GM21528 (cell line): ENCODE measurements around the gene EVI5.
A peak's percentile ranks its signal among the peaks of the same experiment; 100 is the strongest.
"Not testable (repeated sequence)": the region's sequence is repeated elsewhere in the genome, so short reads cannot be mapped to it uniquely, and the experiment has no call there.

Experiments
- ATAC-seq: cut with Tn5 transposase; IDR thresholded peaks from one replicate; pipeline ENCODE4 v1.9.1; 2021; ENCODE audit warnings: mild to moderate bottlenecking, moderate library complexity; ENCODE audit not compliant: unreplicated experiment, low FRiP score

The EVI5 gene

DNA sequence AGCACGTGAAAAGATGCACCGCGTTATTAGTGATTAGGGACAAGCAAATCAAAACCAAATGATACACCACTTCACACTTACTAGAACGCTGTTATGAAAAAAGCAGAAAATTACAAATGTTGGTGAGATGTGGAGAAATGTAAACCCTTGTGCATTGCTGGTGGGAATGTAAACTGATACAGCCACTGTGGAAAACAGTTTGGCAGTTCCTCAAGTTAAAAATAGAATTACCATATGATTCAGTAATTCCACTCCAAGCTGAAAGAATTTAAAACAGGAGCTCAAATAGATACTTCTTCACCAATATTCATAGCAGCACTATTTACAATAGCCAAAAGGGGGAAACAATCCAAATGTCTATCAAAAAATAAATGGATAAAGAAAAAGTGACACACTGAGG is 10.3 kb upstream of the EVI5 start:
- ATAC-seq: no peak

DNA sequence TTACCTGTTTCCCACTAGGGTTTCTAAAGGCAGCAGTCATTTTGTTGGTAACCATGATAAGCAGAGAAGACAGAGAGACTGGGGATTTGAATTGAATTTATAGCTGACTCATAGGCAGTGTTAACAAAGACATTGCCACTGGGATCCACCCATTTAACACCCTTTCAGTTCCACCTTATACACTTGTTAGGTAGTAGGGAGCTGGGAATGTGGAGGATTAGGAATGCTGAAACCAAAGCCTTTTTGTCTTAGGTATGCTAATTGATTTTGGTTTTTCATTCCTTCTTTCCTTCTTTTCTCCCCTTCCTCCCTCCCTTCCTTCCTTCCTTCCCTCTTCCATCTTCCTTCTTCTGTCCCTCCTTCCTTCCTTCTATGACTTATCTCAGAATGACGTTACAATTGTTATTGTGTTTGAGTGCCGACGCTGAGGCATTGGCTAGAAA is 7.5 kb upstream of the EVI5 start:
- no peak for ATAC-seq

DNA sequence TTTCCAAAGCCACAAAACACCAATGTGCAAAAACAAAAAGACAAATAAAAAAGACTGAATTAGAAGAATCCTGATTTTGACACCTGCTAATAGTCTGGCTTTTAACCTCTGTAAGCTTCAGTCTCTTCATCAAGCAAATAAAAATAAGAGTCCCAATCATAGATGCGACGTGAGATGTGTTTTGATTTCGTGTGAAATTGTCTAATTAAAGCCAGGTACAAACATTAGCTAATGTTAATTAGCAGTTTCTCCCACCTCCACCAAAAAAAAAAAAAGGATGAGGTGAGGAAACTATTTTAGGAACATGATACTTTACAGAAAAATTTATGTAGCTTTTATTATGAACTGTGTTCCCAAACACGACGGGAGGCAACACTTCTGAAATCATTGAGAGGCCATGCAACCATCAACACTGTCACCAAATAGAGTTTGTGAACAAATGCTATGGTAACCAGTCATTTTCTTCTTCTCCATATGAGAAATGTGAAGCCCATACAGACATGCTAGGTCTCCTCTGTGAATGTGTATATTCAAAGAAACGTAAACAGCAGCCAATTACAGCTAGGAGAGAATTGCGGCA is 6.7 kb upstream of the EVI5 start:
- ATAC-seq: no peak

DNA sequence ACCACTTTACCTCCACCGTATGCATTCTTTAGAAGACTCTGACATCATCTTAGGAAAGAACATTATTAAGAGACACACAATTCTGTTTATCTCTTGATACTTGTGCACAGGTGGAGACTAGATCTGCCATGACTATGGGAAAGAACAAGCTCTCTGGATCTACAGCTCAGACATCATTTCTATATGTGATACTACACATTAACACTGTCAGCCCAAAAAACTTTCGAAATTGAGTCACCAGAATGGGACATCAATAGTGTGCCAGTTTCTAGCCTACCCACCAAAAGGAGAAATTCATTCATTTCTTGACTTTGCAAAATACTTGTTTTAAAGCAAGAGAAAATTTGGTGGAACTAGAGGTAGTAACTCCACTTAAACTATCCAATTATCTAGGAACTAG is 6.0 kb upstream of the EVI5 start:
- ATAC-seq: no peak

DNA sequence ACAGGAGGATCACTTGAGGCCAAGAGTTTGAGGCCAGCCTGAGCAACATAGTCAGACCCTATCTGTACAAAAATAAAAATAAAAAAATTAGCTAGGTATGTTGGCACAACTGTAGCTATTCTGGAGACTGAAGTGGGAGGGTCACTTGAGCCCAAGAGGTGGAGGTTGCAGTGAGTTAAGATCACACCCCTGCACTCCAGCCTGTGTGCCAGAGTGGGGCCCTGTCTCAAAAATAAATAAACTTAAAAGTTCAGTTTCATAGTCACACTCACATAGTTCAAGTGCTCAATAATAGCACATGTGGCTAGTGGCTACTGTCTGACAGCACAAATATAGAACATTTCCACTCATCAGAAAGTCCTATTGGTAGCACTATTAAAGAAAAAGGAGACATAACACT is 5.2 kb upstream of the EVI5 start:
- no peak for ATAC-seq

DNA sequence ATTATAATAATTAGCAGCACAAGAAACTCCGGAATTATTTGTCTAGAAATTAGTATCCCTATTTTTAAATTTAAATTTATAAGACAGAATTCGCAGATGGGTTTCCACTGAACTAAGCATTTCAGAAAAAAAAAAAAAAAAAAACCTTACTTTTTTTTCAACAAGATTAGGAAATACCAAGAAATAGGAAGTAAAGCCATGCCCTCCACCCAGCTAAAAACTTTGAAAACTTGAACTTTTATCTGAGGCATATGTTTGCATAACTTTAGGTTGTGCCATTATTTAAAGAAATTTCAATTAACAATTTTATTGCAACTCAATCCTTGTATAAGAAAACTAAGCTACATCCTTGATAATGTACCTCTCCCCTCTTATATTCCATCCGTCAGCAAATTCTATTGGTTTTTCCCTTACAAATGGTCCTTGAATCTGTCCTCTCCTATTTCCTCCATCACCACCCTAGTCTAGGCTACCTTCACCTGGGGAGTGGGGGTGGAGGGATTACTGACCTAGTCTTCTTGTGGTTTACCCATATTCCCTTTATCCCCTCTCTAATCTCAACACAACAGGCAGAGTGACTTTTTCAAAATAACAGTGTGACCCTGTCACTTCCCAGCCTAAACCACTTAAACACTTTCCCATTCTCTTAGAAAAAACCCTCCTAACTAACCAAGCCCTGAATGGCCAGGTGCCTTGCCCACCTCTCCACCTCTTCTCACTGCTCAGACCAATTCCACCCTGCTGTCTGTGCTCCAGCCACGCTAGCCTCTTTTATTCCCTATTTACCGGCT is 1.4 kb upstream of the EVI5 start:
- ATAC-seq: no peak

DNA sequence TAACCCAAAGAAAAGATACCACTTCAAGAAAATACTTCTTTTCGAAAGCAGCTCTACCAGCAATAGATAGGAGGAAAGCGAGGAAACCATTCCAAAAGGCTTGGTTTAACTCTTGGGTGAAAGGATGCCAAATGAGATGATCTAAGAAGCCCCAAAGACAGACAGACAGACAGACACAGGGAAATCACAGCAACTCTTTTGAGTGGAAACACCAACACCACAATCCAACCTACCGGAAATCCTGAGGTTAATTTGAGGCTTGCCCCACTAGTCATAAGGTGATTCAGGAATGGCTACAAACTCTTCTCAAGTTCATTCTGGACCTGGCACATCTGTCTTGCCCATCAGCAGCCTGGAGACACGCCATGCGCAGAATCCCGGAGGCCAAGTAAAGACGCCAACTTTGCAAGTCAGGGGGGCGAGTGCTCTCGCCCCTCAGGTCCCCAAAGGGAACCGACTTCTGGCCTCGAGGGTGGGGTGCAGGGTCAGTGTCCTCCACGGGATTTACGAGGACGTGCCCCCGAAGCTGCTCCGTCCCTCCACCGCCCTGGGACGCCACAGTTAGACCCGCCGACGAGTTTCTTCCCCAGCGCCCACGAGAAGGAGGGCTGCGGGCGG is 778 bp downstream of the EVI5 start:
- ATAC-seq: peak; percentile 12

DNA sequence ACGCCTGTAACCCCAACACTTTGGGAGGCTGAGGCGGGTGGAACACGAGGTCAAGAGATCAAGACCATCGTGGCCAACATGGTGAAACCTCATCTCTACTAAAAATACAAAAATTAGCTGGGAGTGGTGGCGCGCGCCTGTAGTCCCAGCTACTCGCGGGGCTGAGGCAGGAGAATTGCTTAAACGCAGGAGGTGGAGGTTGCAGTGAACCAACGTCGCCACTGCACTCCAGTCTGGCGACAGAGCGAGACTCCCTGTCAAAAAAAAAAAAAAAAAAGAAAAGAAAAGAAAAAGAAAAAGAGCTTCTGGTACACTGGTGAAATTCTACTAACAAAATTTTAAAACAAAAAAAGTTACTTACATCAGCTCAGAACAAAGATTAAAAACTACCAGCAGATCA is 1.4 kb downstream of the EVI5 start:
- not testable (repeated sequence) for ATAC-seq

DNA sequence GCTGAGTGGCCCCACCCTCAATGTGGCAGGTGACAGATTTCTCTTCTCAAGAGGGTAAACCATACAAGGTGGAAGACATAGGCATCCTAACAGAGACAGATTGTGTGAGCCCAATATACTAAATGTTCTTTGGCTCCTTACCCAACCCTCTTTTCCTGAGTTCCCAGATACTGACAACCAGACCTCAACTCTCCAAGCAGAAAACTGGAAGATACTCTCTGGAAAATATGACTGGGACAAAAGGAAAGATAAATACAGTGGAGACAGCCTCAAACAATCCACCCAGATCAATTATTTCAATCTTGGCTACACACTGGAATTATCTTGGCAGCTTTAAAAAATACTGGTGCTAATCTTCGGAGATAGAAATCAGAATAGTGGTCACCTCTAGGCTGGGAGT is 6.5 kb downstream of the EVI5 start:
- no peak for ATAC-seq

DNA sequence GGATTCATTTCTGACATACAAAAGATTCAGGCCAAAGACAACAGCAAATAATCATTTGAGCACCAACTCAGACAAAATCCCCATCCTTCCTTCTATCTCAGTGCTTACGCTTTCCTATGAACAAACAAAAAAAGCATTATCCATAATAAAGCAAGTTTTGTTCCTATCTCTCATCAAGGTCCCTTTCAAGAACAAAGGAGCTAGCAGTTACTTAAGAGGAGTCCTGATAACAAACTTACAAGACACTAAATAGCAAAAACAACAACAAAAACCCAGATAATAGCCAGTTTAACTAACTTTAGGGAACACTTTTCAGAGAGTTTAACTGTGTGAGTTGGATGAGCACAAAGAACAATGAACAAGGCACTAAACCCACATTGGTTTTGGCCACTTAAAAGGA is 10.5 kb downstream of the EVI5 start:
- no peak for ATAC-seq

DNA sequence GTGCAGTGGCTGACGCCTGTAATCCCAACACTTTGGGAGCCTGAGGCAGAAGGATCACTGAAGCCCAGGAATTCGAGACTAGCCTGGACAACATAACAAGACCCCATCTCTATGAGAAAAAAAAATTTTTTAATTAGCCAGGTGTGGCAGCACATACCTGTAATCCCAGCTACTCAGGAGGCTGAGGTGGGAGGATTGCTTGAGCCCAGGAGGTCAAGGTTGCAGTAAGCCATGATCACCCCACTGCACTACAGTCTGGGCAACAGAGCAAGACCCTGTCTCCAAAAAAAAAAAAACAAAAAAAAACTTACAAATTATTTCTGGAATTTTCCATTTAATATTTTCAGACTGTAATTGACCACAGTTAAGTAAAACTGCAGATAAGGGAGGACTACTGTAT is 11.2 kb downstream of the EVI5 start:
- ATAC-seq: not testable (repeated sequence)

DNA sequence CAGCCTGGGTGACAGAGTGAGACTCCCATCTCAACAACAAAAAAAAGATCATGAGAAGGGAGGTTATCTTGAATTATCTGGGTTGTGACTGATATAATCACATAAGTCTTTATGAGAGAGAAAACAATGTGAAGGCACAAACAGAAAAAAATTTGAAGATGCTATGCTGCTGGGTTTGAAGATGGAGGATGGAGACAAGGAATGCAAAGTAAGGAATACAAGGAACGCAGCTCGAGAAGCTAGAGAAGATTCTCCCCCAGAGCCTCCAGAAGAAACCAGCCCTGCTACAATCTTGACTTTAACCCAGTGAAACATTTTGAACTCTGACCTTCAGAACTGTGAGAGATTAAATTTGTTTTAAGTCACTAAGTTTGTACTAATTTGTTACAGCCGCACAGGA is 15.1 kb downstream of the EVI5 start:
- ATAC-seq: no peak

DNA sequence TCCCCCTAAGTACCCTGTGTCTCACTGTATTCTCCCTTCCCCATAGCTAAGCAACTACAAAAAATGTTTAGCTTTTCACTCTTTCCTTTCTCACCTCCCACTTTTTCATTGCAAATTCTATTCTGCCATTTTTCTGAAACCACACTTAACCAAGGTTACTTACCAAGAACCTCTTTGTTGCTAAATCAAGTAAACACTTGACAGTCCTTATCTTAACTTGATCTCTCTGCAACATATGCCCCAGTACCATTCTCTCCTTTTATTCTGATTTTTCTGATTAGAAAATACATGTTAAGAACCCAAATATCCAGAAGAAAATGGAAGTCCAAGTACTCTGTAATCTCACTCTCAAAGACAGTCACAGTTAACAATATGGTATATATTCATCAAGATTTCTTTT is 16.0 kb downstream of the EVI5 start:
- ATAC-seq: no peak

DNA sequence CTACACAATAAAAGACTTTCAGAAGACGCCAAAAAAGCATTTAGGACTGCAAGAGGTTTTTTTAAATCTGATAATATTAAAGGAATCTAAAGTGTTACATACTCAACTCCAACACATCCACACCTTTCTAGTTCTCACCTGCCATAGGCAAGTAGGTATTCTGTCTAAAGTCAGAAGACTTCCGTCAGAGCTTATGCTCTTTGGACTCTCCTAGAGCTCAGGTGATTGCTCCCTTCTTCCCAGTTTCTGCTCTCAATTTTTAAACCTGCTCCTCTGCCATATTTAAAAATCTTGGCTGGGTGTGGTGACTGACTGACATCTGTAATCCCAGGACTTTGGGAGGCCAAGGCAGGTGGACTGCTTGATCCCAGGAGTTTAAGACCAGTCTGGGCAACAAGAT is 16.6 kb downstream of the EVI5 start:
- ATAC-seq: no peak

DNA sequence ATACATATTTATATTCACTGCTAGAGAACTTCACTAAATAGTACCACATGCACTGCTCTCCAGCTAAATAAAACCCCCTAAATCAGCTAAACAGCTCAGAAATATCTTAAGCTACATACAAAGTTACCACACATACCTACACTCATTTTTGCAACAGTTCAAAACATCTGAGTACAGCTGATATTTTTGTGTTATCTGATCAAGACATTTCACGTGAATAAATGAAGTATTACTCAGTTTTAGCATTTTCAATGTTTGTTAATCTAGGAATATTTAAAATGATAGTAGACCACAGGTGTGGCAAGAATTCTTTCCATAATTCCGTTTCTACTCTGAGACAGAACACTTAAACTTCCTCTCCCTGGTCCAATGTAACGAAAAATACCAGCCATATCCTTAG is 20.8 kb downstream of the EVI5 start:
- ATAC-seq: no peak

DNA sequence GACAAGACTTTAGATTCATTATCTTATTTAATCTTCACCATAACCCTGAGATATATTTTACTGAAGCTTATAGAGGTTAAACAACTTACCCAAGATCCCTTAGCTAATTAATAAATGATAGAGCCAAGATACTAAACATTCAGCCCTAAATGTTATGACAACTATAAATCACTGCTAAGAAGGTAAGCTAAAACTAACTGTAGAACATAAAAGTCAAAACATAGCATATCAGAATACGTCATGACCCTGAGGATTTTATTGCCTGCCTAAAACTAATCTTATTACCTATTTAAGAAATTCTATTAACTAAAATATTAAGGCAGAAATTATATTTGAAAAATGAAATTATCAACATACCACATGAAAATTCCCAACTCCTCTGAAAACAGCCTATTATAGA is 22.6 kb downstream of the EVI5 start:
- no peak for ATAC-seq

DNA sequence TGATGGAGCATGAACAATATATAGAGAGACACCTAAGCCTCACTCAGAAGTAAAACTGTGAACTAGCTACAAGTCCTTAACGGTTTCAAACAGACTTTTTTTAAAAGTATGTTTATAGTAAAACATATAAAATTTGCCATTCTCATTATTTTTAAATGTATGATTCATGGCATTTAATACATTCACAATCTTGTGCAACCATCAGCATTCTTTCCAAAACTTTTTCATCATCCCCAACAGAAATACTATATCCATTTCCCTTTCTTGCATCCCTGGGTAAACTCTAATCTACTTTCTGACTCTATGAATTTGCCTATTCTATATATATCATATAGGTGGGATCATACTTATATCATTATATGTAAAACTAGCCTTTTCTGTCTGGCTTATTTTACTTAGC is 25.5 kb downstream of the EVI5 start:
- no peak for ATAC-seq

DNA sequence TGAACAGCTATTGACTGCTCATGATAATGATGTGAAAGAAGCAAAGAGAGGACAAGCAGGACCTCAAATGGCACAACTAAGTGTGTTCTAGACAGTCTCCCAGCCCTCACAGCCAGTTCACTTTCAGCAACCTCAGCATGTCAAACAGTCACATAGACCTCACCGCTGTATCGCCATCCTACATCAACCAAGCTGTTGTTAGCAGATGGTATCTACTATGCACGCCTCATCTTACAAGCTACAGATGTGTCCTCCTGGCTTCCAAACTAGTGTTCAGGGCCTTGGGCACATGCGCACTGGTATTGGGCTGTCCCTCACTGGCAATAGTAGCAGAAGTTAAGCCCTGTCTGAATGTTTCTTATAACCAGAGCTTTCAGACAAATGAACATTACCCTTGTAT is 28.4 kb downstream of the EVI5 start:
- no peak for ATAC-seq

DNA sequence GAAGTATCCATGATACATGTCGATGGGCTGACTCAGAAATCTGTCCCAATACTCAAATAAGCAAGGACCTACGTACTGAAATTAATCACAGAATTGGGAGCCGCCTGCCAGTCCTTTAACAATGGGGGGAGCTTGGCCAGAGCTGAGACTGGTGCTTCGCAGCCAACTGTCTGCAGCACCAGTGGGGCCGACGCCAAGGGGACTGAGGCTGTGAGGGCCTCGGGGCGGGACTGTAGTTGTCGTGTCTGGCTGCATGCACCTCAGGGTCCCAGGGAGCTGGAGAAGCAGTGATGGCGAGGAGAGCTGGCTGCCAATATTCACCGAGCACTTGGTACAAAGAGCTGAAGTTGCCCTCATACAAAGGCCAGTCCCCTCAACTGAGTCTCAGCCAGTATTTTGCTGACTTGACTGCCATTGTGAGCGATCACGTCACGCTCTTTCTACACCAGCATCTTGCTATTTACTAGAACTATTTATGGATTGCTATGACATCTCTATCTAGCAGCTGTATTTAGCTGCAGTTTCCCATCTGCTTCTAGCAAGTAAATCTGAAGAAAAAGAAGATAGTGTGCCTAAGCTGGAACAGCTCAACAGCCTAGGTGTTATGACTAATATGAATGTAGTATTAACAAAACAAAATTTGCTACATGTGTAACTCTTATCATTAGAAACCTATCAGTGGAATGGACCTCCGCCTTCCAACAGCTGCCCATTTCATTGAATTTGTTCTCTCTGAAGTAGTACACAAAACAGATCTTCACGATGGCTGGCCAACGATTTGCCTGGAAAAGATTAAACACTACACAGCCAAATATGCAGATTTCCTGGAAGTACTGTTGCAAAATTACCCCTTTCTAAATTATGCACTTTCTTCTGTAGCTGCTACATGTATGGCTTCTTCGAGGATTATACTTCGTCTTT is 29.1 kb downstream of the EVI5 start:
- ATAC-seq: no peak

DNA sequence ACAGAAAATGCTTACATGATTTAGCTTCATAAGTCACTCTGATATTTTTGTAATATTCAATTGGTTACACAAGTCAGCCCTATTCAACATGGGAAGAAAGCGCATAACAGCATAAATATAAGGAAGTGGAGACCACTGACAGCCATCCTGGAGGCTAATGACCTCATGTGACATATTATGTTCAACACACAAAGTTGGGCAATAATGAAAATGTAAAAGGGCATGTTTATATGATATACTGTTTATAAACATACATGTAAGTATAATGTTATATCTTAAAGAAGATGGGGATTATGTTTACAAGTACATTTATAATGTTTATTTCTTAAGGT is 30.2 kb downstream of the EVI5 start:
- ATAC-seq: no peak
